T1000 (cell line): ENCODE results near the gene CFL1.
"Not testable (repeated sequence)": the region's sequence is repeated elsewhere in the genome, so short reads cannot be mapped to it uniquely, and the experiment has no call there.

Source experiments
- DNase-seq: peaks from one replicate; lab custom pipeline; 2025; ENCODE audit warnings: mixed read lengths; lab: John Stamatoyannopoulos, UW

The CFL1 gene

DNA sequence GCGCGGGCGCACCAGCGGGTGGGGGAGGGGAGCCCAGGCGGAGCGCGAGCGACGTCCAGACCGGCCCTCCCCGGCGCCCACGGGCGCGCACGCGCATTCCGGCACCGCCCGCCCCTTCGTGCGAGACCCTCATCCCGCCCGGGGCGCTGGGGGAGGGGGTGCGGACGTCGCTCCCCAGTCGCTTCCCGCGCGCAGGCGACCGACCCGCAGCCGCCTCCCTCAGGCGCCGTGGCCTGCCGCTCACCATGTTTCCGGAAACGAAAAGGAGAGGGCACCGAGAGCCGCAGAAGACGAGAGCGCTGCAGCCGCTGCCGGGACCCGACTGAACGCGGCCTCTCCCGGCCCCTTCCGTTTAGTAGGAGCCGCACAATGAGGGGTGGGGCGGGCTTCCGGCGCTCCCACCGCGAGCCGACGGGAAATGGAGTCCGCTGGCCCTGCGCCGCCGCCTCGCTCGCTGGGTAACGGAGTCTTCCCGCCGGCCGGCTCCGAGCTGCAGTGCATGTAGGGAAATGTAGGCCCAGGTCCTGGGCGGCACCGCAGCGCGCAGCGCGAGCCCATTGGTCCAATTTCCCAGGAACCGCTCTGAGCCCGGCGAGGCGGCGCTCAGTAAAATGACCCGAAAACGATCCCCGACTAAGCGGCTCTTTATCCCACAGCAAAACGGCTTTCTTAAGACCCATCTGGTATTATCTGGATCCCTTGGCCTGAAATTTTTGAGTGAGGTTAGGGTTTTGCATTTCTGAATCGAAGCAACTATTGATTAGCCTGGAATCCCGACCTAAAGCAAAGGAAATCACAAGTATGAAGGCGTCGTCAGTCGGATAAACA, at the start of gene CFL1:
CFL1 (minus strand) TSS at position 328 of the 828 bp plus-strand sequence; CDS start at position 247, 81 bp downstream.
- DNase-seq, result peak; percentile 97

DNA sequence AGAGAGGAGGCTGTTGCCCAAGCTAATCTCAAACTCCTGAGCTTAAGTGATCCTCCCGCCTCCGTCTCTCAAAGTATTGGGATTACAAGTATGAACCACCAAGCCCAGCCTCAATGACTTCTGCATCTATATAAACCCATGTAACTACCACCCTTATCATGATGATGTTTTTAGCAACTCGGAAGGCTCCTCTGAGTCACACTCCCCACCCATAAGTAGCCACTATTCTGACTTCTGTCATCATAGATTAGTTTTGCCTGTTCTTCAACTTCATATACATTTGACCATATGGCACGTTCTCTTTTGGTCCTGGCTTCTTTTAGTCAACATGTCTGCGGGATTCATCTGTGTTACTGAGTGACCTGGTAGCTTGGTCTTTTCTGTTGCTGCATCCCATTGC, 48.6 kb upstream of the CFL1 start:
- no peak for DNase-seq

DNA sequence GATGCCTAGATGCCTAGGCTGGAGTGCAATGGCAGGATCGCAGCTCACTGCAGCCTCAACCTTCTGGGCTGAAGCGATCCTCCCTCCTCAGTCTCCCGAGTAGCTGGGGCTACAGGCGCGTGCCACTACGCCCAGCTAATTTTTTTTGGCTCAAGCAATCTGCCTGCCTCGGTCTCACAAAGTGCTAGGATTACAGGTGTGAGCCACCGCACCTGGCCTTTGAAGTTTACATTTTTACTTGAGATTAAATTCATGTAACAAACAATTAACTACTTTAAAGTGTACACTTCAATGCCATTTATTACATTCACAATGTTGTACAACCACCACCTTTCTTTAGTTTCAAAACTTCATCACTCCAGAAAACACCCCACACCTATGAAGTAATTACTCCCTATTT, 45.7 kb upstream of the CFL1 start:
- no peak for DNase-seq

DNA sequence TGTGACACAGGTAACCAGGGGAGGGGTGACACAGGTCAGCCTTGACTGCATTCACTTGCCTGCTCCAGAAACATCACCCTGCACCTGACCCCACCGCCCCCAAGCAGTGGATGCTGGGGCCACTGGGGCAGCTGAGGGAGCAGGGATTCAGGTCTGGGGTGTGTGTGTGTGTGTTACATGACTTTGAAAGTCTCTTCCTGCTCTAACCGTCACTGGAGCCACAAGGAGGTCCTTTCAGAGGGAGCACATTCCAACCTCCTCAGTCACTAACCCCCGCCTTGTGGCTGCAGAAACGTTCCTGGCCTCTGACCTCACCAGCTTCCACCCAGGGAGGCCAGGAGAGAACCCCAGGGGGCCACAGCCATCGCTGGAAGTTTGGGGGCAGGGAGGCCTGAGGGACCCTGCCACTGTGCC, 45.1 kb upstream of the CFL1 start:
- DNase-seq, result peak; percentile 79

DNA sequence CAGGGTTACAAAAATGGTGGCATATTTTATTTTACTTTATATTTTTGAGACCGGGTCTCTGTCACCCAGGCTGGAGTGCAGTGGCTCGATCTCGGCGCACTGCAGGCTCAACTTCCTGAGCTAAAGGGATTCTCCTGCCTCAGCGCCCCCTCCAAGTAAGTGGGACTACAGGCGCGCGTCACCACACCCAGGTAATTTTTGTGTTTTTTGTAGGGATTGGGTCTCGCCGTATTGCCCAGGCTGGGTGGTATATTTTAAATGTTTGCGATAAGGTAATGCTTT, 42.9 kb upstream of the CFL1 start:
- DNase-seq, result no peak

DNA sequence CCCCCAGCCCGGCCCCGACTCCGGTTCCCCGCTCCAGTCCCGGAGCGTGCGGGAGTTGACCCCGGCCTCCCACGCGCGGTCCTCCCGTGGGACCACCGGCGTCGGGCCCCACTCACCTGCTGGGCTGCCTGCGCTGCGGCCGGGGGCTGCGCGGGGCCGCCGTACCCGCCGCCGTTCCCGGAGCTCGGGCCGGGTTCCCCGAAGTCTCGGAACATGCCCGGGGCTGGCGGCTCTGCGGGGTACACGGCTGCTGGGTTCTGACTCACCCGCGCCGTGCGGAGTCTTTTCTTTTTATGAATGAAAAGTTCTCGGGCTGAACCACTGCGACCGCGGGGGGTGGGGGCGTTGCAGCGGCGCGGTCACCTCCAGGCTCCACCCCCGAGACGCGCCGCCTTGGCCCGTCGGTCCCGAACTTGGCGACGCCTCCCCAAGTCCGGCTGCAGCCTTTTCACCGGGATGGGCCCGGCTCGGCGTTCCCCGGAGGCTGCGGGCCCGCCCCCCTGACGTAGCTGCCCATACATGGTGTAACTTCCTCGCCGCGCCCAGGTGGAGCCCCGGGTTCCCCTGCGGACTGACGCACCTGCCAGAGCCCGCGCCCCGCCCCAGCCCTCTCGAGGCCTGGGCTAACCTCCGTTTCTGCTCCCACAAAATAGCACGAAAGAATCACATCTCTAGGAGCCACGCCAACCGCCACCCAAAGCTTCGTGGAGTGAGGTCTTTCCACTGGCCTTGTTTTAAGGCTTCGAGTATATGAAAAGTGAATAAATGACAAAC, 42.3 kb upstream of the CFL1 start, which contains the start of gene FOSL1:
FOSL1 (minus strand) TSS at position 264 of the 774 bp plus-strand sequence; CDS start at position 215, 49 bp downstream.
- peak; percentile 97 for DNase-seq

DNA sequence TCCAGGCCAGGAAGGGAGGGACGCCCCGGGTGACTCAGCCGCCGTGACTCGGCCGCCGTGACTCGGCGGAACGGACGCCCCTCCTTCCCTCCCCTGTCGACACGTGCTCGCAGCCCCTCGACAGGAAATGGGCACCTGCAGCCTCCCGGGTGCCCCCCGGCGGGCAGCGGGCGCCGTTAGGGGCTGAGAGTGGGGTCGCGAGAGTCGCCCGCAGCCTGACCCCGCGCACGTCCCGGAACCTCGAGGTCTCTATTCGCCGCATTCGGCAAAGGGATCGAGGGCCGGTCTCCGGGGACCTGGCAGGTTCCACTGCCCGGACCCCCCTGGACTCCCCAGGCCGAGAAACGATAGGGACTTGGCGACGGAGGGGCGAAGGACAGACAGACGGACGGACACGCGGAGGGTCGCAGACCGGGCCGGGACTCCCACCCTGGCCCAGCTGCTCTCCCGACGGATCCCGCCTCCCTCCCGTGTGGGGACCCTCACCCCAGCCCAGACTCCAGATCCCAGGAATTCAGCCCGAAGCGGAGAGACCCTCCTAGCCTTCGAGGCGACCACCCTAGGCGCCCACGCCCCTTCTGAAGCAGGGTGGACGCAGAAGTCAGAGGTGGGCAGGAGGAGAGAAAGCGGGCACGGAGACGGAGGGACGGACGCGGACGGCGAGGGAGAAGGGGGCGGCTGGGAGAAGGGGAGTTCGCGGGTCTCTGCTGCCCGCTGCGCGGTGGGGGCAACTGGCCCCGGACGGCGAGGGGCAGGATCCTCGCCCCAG, 41.6 kb upstream of the CFL1 start:
- peak; percentile 80 for DNase-seq

DNA sequence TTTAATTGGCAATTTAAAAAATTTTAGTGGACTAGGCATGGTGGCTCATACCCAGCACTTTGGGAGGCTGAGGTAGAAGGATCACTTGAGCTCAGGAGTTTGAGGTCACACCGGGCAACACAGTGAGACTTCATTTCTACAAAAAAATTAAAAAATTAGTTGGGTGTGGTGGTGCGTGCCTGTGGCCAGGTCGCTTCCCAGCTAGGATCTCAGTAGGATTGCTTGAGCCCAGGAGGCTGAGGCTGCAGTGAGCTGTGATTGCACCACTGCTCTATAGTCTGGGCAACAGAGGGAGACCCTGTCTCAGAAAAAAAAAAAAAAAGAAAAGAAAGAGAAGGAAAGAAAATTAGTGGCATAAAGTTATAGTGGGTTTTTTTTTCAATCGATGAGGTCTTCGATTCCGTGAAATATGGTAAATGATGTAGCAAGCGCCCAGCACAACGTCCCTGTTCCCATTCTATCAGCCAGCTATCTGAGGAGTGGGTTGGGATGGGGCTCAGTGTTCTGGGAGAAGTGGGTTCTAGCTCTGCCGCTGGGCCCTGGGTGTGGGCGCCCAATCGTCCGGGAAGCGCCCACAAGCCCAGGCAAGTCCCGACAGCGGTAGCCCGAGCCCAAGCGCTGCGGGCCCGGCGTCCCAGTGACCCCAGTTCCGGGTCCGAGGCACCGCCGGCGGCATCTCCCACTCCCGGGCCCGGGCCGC, 40.8 kb upstream of the CFL1 start:
- no peak for DNase-seq

DNA sequence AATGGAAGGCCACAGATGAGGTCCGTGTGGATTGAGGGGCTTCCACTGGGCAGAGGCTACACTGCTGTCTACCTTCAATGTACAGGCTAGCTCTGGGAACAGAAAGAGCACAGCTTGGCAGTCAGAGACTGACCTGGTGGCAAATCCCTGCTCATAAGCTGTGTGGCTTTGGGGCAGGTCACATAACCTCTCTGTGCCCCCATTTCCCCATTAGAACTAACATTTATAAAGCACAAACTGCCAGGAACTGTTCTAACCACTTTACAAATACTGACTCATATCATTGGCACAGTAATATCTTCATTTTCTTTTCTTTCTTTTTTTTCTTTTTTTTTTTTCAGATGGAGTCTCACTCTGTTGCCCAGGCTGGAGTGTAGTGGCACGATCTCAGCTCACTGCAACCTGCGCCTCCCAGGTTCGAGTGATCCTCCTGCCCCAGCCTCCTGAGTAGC, 39.1 kb upstream of the CFL1 start:
- DNase-seq, result no peak

DNA sequence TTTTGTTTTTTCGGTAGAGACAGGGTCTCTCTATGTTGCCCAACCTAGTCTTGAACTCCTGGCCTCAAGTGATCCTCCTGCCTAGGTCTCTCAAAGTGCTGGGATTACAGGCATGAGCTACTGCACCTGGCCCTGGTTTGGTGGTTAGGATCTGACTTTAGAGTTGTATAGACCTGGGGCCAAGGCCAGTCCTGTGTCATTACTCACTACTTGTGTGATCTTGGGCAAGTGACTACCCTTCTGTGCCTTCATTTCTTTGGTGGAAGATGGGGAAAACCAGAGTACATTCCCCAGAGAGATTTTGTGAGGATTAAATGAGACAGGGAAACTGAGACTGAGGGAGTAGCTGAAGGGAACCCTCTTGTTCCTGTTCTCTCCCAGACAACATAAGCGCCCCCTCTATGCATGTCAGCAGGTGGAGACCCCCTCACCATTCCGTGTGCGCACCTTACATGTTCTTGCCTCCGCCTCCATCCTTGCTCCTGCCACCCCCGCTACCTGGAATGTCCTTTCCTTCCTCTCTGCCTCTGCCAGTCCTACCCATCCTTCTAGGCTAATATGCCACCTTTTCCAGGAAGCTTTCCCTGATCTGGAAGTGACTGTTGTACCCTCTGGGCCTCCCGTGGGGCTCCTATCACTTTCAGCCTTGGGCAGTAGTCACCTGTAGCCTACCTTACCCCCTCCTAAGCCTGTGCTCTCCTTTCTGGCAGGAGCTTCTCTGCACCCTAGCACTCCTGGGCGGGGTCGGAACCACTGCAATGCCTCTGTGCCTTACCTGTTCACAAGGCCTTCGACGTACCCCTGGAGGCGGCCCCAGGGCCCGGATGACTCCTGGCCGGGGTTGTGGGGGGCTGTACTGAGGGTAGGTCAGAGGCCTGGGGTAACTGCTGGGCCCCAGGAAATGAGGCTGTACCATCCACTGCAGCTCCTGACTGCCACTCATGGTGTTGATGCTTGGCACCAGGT, 38.3 kb upstream of the CFL1 start:
- no peak for DNase-seq

DNA sequence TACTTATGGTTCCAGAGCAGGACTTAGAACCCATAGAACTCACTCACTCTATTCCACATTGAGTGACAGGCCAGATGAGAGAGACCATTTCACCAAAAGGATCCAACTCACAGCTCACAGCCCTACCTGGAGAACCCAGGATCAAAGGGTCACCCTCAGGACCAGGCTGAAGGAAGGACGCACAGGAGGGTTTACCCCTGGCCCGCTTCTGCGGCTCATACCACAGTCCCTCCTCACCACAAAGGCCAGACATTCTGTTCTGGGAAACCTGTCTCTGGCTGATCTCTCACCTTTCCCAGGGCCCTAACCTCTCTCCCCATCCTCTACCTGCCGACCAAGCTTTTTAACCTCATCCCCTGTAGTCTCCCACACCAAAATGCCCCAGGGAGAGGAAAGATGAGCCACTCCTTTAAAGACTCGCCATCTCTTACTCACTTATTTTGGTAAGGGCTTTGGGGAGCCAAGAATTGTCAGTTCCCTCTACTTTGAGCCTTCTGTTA, 37.6 kb upstream of the CFL1 start:
- no peak for DNase-seq

DNA sequence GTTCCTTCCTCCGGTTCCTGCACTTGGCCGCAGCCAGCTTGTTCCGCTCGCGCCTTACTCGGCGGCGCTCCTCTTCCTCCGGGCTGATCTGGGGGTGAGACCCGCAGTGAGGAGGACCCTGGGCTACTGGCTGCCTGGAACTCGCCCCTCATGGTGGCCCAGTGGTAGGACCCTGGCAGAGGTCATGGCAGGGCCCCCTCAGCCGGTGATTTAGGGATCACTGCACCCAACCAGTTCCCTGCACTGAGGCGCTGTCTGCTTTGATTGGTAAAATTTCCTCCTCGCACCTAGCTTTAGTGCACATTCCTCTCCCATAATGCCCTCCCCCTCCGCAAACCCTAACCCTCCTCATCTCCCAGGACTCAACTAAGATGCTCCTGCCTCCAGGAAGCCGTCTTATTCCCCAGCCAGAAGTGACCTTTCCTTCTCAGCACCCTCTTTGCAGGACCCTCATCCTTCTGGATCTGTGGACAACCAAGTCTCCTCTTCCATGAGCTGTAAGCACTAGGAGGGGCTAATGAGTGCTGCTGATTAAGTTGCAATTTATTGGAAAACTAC, 36.1 kb upstream of the CFL1 start:
- DNase-seq, result no peak

DNA sequence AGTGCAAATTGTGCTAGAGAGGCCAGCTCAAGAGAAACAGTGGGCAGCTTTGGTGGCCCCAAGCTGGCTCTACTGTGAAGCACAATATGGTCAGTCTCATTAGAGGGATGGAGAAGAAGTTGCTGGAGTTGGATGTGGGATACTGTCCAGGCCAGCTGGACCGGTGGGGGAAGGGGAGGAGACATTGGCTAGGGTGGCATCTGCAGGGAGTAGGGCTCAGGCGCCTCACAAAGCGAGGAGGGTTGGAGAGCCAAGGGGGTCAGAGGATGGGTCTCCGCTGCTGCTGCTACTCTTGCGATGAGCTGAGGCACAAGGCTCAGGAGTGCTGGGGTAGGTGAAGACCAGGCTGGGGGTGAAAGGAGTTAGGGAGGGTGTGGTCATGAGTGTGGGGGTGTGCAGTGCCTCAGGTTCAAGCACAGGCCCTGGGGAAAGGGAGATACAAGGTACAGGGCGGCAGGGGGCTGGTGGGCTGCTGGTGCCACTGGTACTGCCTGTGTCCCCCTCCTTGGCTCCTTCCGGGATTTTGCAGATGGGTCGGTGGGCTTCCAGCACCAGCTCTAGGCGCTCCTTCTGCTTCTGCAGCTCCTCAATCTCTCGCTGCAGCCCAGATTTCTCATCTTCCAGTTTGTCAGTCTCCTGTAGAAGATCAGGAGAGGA, 34.8 kb upstream of the CFL1 start:
- no peak for DNase-seq

DNA sequence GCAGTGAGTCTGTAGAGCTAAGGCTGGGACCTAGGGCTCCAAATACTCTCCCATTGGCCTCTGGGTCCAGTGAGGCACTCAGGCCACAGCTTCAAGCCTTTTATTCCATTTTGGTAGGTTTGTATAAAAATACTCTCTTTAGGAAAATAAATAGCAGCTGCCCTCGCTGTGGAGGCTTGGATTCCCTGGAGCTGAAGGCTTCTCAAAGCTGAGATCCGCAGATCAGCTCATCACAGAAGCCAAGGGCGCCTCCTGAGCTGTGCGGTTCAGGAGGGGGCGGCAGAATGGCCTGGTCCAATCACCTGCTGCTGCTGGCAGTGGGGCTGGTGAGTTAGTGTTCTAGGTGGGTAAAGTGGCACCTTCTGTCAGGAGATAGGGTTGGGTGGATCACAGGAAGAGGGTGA, 34.2 kb upstream of the CFL1 start:
- not testable (repeated sequence) for DNase-seq

DNA sequence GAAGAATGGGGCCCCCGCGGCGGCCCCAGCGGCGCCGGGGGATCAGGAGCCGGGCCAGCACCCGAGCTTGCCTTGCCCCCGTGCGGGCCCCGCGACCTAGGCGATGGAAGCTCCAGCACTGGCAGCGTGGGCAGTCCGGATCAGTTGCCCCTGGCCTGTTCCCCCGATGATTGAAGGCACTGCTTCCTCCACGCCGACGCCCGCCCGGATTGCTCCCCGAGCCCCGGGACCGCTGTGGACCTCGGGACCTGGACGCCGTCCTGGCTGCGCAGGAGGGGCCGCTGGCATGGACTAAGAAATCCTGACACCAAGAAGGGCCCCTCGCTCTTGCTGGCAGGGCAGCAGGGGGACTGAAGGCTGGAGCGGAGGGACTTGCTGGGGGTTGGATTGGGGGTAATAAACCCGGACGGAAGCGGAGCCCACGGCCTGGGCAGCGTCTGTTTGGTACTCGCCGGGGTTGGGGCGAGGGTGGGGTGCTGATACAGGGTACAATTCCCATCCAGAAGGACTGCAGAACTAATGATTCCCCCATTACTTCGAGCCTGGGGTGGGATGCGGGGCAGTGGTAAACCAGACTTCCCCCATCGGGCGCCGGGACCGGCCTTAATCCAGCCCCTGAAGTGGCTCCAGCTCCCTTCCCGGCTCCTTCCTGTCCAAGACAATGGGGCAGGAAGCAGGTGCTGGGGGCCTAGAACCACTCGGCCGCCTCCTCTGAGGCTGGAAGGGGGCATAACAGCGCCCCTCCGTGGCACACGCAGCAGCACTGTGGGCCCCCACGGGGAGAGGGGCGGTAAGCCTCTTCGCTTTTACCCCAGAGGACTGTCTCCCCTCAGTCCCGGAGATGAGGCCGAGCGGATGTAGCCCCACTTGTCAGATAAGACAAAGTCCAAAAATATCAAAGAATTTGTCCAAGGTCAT, 33.5 kb upstream of the CFL1 start:
- peak; percentile 86 for DNase-seq

DNA sequence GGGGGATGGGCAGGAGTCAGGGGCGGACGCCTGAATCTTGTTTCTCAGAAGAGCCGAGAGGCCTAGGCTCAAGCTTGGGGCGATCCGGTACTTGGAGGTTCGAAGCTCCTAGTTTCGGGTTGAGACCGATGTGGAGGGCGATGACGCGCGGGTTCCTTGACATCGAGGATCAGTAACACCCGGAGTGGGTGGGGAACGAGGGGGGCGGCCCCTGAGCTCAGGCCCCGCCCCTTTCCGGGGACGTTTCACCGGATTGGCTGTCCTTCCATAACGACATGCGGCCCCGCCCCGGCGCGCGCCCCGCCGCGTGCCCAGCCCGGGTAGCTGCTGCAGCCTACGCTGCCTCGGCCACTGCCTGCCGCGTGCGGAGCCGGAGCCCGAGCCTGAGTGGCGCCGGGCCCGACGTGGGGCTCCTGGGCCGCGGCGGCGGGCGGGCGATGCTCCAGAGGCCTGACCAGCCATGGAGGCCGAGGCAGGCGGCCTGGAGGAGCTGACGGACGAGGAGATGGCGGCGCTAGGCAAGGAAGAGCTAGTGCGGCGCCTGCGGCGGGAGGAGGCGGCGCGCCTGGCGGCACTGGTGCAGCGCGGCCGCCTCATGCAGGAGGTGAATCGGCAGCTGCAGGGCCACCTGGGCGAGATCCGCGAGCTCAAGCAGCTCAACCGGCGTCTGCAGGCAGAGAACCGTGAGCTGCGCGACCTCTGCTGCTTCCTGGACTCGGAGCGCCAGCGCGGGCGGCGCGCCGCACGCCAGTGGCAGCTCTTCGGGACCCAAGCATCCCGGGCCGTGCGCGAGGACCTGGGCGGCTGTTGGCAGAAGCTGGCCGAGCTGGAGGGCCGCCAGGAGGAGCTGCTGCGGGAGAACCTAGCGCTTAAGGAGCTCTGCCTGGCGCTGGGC, 32.6 kb upstream of the CFL1 start, which contains the start of gene CCDC85B:
CCDC85B (plus strand) TSS at position 350 of the 895 bp plus-strand sequence; CDS start at position 461, 111 bp downstream.
- peak; percentile 98 for DNase-seq

DNA sequence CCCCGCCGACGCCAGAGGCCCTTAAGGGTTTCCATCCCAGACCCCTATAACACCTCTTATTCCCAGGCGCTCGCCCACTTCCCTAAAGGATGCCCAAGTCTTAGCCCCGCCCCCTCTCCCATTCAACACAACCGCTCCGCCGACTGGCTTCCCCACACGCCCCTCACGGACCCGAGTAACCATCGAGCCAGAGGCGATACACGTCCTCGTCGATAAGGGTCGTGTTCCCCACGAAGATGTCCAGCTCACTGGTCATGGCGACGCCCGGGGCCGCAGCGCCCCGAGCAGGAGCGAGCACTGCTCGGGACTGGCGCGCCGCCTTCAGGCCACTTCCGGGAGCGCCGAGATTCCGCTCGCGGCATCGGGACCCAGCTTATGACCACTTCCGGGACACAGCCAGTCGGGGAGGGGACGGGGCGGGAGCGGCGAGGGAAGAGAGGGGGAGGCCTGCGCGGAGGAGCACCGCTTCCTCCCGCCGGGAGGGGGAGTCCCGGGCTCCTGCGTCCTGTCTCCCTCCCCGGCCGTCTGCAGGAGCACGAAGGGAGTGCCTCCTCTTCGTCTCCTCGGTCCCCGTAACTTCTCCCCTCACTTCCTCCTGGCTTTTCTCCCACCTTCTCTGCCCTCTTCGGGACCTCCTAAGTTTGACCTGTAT, 30.3 kb upstream of the CFL1 start, which contains the start of gene FIBP:
FIBP (minus strand) TSS at position 309 of the 652 bp plus-strand sequence; CDS start at position 256, 53 bp downstream.
- peak; percentile 96 for DNase-seq
